HG03025 (cell line): ENCODE measurements around the gene CATSPER2.
"Not testable (repeated sequence)": the region's sequence is repeated elsewhere in the genome, so short reads cannot be mapped to it uniquely, and the experiment has no call there.

Experiments
- ATAC-seq: cut with Tn5 transposase; IDR thresholded peaks from one replicate; pipeline ENCODE4 v1.9.1; 2021; ENCODE audit warnings: mild to moderate bottlenecking, moderate library complexity; ENCODE audit not compliant: unreplicated experiment, low FRiP score

CATSPER2 gene

DNA sequence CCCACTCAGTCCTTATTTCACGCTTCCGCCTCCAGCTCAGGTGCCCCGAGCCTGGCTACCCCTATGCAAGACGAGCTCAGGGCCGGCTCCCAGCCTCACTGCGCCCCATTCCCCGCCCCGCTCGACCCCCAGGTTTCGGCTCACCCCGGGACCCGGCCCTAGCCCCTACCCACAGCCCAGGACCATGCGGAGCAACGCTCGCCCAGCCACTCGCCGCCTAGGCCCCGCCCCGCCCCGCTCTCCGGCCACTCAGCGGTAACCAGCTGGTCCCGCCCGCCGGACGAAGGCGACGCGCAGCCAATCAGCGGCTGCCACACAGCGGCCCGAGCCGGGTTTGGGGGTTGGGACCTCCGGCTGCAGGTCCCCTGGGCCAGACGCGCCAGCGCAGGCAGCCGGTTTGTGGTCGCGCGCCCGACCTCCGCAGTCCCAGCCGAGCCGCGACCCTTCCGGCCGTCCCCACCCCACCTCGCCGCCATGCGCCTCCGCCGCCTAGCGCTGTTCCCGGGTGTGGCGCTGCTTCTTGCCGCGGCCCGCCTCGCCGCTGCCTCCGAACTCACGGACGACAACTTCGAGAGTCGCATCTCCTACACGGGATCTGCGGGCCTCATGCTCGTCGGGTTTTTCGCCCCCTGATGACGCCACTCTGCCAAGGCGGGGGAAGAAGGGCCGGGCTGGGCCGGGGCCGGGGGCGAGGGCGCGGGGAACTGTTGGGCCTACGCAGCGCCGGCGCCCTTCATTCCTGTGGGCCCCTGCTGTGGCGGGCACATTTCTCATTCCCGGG is at the start of gene CATSPER2:
TSS of gene CATSPER2 (minus strand) at position 196 of the 781 bp plus-strand sequence. CDS start 783 bp downstream, outside the sequence.
- no peak for ATAC-seq

DNA sequence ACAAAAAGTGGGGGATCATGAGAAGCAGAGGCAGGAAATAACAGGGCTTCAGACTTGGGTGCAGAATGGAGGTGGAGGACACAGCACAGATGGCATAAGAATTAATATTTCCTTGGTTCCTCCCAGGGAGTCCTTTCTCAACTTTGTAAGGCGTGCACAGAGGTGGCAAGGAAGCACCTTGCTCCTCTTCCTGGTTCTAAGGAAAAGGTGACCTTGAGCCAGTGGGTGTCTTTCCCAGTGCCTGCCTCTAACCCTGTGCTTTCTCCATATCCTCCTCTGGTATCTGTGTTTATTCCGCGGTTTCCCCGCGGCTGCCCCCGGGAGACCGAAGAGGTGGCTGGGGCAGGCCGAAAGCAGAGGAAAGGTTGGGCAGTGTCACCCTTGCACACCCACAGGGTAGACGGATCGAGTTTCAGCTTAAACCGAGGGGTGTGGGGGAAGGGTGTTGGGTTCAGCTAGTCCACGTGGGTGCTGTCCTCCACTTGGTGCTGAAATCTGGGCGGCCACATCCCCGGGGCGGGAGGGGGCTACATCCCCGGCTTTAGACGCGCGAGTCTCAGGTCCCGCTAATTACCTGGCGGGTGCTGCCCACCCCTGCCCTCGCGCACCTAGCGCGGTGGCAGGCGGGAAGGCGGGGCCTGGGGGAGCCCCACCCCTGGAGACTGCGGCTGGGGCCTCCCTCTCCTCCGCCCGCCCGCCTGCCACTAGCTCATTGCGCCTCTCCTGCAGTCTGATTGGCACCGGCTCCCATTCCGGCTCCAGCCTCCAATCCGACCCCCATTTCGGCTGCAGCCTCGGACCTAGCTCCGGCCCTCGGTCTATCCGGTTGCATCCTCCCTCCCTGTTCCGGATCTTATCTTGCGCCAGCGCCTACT is 44.7 kb upstream of the CATSPER2 start, which contains the start of gene CKMT1A:
TSS of gene CKMT1A (plus strand) at position 712 of the 875 bp plus-strand sequence. CDS start 192 bp downstream, outside the sequence.
- not testable (repeated sequence) for ATAC-seq

DNA sequence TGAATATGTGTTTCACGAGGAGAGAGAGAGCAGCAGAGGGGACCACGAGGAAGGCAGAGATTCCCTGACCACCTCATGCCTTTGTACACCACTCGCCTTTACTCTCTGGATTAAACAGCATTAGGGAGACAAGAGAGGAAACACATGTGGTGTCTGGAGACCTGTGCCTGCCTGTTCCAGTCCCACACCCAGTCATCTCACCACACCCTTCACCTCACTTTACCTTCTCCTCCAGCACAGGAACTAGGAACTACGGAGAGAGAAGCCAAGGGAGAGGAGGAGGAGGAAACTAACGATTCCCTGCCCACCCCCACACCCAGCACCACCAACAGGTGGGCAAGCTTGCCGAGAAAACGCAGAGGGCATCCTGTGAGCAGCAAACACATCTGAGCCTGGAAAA is 44.0 kb upstream of the CATSPER2 start:
- not testable (repeated sequence) for ATAC-seq

- peak; percentile 80 for ATAC-seq
Measured at GRCh38 chr15:43689604-43690301, 41.1 kb upstream of the CATSPER2 start.

DNA sequence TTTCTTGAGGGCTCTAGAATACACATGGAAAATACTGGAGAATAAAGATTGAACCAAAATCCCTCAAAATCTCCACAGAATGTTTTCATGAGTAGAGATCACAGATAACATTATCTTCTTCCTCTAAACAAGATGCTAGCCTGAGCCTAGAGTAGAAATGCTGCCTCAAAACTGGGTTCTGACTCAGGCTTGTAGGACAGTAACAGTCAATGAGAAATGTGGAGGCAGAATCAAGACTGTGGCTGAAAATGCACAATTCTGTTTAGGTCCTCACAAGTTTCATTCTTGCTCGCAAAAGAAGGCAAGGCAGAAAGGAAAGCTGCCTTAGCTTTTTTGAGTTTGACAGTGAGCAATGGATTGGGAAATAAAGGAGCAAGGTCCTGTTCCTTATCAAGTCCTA is 25.5 kb upstream of the CATSPER2 start:
- not testable (repeated sequence) for ATAC-seq

GRCh38 chr15:43666177-43666576 is 17.5 kb upstream of the CATSPER2 start:
- ATAC-seq = not testable (repeated sequence)

- ATAC-seq = not testable (repeated sequence)
Measured at GRCh38 chr15:43663333-43663732, 14.7 kb upstream of the CATSPER2 start.

DNA sequence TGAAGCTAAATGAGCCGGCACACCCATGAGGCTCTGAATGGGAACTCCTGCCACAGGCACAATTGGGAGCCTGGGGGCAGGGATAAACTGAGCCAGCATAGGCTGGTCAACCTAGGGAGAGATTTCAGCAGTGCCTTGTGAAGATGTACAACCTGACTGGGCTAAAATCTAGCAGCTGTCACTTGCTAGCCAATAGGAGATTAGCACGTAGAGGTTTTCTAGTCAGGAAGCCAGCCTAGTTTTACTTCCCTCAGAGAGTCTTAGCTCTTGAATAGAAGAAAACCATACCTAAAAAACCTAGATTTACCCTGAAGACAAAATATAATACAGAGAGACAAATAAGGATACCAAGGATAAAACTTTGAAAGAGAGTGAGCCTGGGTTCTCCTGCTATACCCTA is 13.6 kb upstream of the CATSPER2 start:
- ATAC-seq = not testable (repeated sequence)

DNA sequence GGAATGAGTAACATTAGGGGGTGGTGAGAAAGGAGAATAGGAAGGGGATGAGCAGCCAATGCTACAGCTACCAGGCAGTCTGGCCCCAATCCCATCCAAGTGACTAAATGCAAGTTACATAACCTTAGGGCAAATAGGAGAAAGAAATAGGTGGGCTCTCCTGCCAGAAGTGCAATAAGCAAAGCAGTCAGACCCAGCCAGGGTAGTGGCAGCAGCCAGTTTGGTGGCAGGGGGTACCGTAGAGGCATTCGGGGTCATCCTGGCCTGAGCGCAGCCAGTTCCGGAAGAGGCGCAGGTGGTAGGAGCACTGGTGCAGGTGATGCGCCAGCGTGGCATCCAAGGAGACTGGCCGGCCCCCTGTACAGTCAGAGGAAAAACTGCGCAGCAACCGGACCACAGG is 11.1 kb upstream of the CATSPER2 start:
- ATAC-seq = not testable (repeated sequence)

DNA sequence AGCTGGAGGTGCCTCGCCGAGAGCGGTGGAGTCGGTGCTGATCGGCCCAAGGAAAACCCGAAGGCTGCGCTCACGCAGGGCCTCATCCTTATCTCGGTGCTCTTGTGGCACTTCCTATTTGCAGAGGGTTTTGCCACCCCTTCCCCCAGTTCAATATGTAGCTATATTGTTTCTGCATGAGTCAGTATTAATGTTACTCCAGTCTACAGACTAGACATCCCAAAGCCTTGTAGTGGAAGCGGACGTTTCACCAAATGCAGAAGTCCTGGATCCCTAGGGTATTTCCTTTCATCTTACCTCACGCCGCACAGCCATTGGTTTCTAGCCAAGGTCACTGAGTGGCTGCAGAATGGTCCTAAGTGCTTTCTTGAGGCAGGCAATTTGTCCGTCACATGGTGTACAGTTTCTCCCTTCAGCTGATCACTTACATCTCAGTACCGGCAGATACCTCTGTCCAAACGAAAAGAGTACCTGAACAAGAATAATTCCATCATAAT is 834 bp upstream of the CATSPER2 start:
- ATAC-seq = not testable (repeated sequence)

GRCh38 chr15:43638464-43639204 is 10.0 kb downstream of the CATSPER2 start:
- not testable (repeated sequence) for ATAC-seq

GRCh38 chr15:43626937-43627336 is 21.7 kb downstream of the CATSPER2 start:
- not testable (repeated sequence) for ATAC-seq

GRCh38 chr15:43625106-43625505 is 23.5 kb downstream of the CATSPER2 start:
- no peak for ATAC-seq

DNA sequence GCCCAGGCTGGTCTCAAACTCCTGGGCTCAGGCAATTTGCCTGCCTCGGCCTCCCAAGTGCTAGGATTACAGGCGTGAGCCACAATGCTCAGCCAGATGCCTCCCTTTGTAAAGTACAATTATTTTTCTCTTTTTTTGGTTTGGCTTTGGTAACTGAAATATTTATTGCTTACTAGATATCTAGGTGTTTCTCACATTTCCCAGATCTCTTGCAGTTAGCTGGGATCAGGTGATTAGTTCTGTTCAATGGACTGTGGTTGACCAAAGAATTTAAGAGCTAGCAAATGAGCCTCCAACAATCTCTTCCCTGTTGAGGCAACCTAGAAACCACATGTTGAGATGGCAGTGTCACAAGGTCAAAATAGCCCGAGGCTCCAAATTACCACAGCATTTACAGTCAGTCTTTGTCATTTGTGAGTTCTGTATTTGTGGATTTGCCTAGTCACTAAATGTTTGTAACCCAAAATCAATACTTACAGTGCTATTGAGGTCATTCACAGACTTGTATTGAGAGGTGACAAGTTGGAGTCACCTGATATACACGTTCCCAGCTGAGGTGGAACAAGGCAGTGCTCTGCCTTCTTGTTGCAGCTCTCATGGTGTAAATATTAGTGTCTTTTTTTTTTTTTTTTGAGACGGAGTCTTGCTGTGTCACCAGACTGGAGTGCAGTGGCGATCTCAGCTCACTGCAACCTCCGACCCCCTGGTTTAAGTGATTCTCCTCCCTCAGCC is 26.4 kb downstream of the CATSPER2 start:
- not testable (repeated sequence) for ATAC-seq

- ATAC-seq = not testable (repeated sequence)
Measured at GRCh38 chr15:43618700-43619099, 29.9 kb downstream of the CATSPER2 start, which contains the start of gene STRC. TSS of gene STRC (minus strand) at chr15:43618800. CDS start at chr15:43618722, 78 bp downstream.

DNA sequence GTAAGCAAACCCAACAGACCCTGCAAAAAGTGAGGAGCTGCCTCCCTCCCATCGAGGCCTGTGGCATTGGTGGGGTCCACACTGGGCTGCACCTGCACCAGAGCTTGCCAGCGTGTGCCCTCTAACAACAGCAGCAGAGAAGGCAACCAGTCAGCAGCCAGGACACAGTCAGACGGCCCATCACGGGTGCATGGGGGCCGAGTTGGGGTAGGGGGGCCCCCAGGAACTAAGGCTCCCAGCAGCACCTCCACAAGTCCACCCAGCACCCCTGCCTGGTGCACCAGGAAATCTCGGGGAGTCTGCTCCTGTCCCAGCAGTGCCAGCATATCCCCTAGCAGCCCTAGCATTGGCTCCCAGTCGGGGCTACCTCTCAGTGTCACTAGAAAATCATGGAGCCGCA is 30.9 kb downstream of the CATSPER2 start:
- not testable (repeated sequence) for ATAC-seq

DNA sequence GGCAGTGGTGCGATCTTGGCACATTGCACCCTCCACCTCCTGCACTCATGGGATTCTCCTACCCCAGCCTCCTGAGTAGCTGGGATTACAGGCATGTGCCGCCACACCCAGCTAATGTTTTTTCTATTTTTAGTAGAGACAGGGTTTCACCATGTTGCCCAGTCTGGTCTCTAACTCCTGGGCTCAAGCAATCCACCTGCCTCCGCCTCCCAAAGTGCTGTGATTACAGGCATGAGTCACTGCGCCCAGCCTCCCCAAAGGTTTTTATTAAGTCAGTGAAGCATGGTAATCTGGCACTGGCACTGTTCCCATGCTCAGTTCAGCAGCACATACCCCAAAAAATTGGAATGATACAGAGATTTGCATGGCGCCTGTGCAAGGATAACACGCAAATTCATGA is 46.4 kb downstream of the CATSPER2 start:
- ATAC-seq = not testable (repeated sequence)

GRCh38 chr15:43600200-43600599 is 48.4 kb downstream of the CATSPER2 start:
- not testable (repeated sequence) for ATAC-seq

- ATAC-seq = not testable (repeated sequence)
Measured at GRCh38 chr15:43599131-43599530, 49.5 kb downstream of the CATSPER2 start.
